Activated naive CD4-positive, alpha-beta T cell treated with anti-CD3 and anti-CD28 coated beads, Interleukin-2, amount 50 U/mL, for 72 hours (primary cell): ENCODE measurements around the gene INPP4A. TPM values are rescaled to one million over a fixed set of nuclear protein-coding genes. Genes with fewer than 3 reads are reported as not detected.
"Not testable (repeated sequence)": the region's sequence is repeated elsewhere in the genome, so short reads cannot be mapped to it uniquely, and the experiment has no call there.

Source experiments
- ATAC-seq, 2 donors: fragments of 150-1000 bp; cut with Tn5 transposase; 2 replicates each; pipeline ENCODE4 v1.10.0; 2021; ENCODE audit warnings: mild to moderate bottlenecking in 2 of 2, moderate library complexity in 2 of 2
- DNase-seq, 2 donors: peaks; one replicate each; pipeline ENCODE4 v3.0.0; 2021 to 2022; ENCODE audit warnings: low spot score in 2 of 2
- H3K27ac Mint-ChIP-seq, 2 donors: one replicate each; pipeline ENCODE4 v1.8.0; 2022; ENCODE audit warnings: mild to moderate bottlenecking in 2 of 2, mixed read lengths in 2 of 2
- H3K36me3 Mint-ChIP-seq, 2 donors: one replicate each; pipeline ENCODE4 v1.8.0; 2022; ENCODE audit warnings: mixed read lengths in 2 of 2
- H3K9me3 Mint-ChIP-seq, 2 donors: one replicate each; pipeline ENCODE4 v1.8.0; 2022; ENCODE audit warnings: mixed read lengths in 2 of 2
- total RNA-seq, 2 donors: library from RNA; stranded (reverse); gene quantifications; one replicate each; pipeline ENCODE4 v1.2.3, GENCODE V29; 2022

INPP4A gene
- total RNA-seq, 2 donors from 2014 or later = 46.6 to 48.1 TPM

- Mint-ChIP-seq H3K9me3 (peaks cover 4 to 7% of the 10 kb centered on the region in 2 donors), H3K36me3 (peaks cover 7 to 9% of the 10 kb centered on the region in 2 donors), H3K27ac (no peak overlapping the region)
- ATAC-seq (no peak), DNase-seq (no peak)
Measured at GRCh38 chr2:98426771-98427170, 17.9 kb upstream of the INPP4A start.

- ATAC-seq = no peak
- Mint-ChIP-seq H3K27ac (no peak overlapping the region), H3K36me3 (peaks cover 5 to 18% of the 10 kb centered on the region in 2 donors), H3K9me3 (peaks cover 5 to 16% of the 10 kb centered on the region in 2 donors)
- no peak for DNase-seq
Measured at GRCh38 chr2:98432145-98432544, 12.5 kb upstream of the INPP4A start.

GRCh38 chr2:98433363-98433964, 11.2 kb upstream of the INPP4A start:
- Mint-ChIP-seq H3K36me3 (peaks cover 5 to 20% of the 10 kb centered on the region in 2 donors), H3K9me3 (peaks cover 6 to 16% of the 10 kb centered on the region in 2 donors), H3K27ac (no peak overlapping the region)
- ATAC-seq (peak in 1 of 2 donors; percentile 33), DNase-seq (no peak)

- ATAC-seq = no peak
- Mint-ChIP-seq H3K9me3 (peaks cover 8 to 18% of the 10 kb centered on the region in 2 donors), H3K27ac (no peak overlapping the region), H3K36me3 (peaks cover 5 to 20% of the 10 kb centered on the region in 2 donors)
- DNase-seq = no peak
Measured at GRCh38 chr2:98434492-98434891, 10.2 kb upstream of the INPP4A start.

GRCh38 chr2:98435670-98436069, 9.0 kb upstream of the INPP4A start:
- H3K27ac Mint-ChIP-seq, ATAC-seq, DNase-seq: not testable (repeated sequence)
- Mint-ChIP-seq H3K9me3 (peaks cover 12 to 22% of the 10 kb centered on the region in 2 donors), H3K36me3 (peaks cover 5 to 26% of the 10 kb centered on the region in 2 donors)

GRCh38 chr2:98436734-98437133, 7.9 kb upstream of the INPP4A start:
- no peak for DNase-seq
- peaks cover 12 to 22% of the 10 kb centered on the region in 2 donors for H3K9me3 Mint-ChIP-seq
- no peak for ATAC-seq
- H3K27ac Mint-ChIP-seq = no peak overlapping the region
- H3K36me3 Mint-ChIP-seq = peaks cover 5 to 26% of the 10 kb centered on the region in 2 donors

GRCh38 chr2:98438190-98439133, 6.2 kb upstream of the INPP4A start:
- Mint-ChIP-seq H3K27ac (peak overlapping the region; percentile 63 to 93), H3K36me3 (peaks cover 0 to 16% of the 10 kb centered on the region in 2 donors), H3K9me3 (peaks cover 8 to 13% of the 10 kb centered on the region in 2 donors)
- DNase-seq = no peak
- ATAC-seq = peak; percentile 94 to 97

GRCh38 chr2:98441706-98442450, 2.8 kb upstream of the INPP4A start:
- DNase-seq = no peak

GRCh38 chr2:98442488-98442887, 2.2 kb upstream of the INPP4A start:
- H3K36me3 Mint-ChIP-seq = peaks cover 6 to 20% of the 10 kb centered on the region in 2 donors
- H3K9me3 Mint-ChIP-seq = peaks cover 6 to 8% of the 10 kb centered on the region in 2 donors
- ATAC-seq = no peak
- H3K27ac Mint-ChIP-seq = no peak overlapping the region
- no peak for DNase-seq

More at GRCh38 chr2:98441706-98442450, 2.8 kb upstream of the INPP4A start:
- no peak for ATAC-seq
- Mint-ChIP-seq H3K27ac (no peak overlapping the region), H3K36me3 (peaks cover 6 to 24% of the 10 kb centered on the region in 2 donors), H3K9me3 (peaks cover 8 to 9% of the 10 kb centered on the region in 2 donors)

- no peaks in the 10 kb centered on the region for H3K9me3 Mint-ChIP-seq
- no peak for DNase-seq
Measured at GRCh38 chr2:98445177-98445682, 572 bp downstream of the INPP4A start.

GRCh38 chr2:98445683-98446581, 1.3 kb downstream of the INPP4A start:
- Mint-ChIP-seq H3K27ac (peak overlapping the region; percentile 95 to 99), H3K9me3 (no peaks in the 10 kb centered on the region), H3K36me3 (peaks cover 6 to 13% of the 10 kb centered on the region in 2 donors)
- no peak for DNase-seq
- peak; percentile 44 to 62 for ATAC-seq

More at GRCh38 chr2:98445177-98445682, 572 bp downstream of the INPP4A start:
- H3K27ac Mint-ChIP-seq = peak overlapping the region; percentile 95 to 99
- peaks cover 6 to 13% of the 10 kb centered on the region in 2 donors for H3K36me3 Mint-ChIP-seq
- peak; percentile 37 to 39 for ATAC-seq

GRCh38 chr2:98446850-98447249, 2.2 kb downstream of the INPP4A start:
- Mint-ChIP-seq H3K27ac (peak overlapping the region; percentile 95 to 99), H3K36me3 (peaks cover 6 to 13% of the 10 kb centered on the region in 2 donors), H3K9me3 (no peaks in the 10 kb centered on the region)
- ATAC-seq (no peak), DNase-seq (no peak)

- Mint-ChIP-seq H3K27ac (peak overlapping the region; percentile 3 to 51), H3K9me3 (no peaks in the 10 kb centered on the region), H3K36me3 (peaks cover 6 to 13% of the 10 kb centered on the region in 2 donors)
- no peak for DNase-seq
- peak in 1 of 2 donors; percentile 15 for ATAC-seq
Measured at GRCh38 chr2:98448441-98449145, 3.9 kb downstream of the INPP4A start.

- no peak for DNase-seq
- ATAC-seq = no peak
- Mint-ChIP-seq H3K27ac (no peak overlapping the region), H3K36me3 (peaks cover 0 to 5% of the 10 kb centered on the region in 2 donors), H3K9me3 (no peaks in the 10 kb centered on the region)
Measured at GRCh38 chr2:98452396-98453027, 7.9 kb downstream of the INPP4A start.
